IMR-90 (cell line): ENCODE results near the gene FADS2. TPM values are rescaled to one million over a fixed set of nuclear protein-coding genes. Genes with fewer than 3 reads are reported as not detected.

Source experiments
- ATAC-seq: fragments of 200-7000 bp; cut with Tn5 transposase; 2 replicates; pipeline ENCODE4 v1.9.1; 2020; ENCODE audit warnings: low read depth, mild to moderate bottlenecking, moderate library complexity
- BruUV-seq: library from RNA; stranded (reverse); fragments of 400-500 nt; replicated peaks from 2 replicates; lab custom pipeline; 2021; lab: Mats Ljungman, UMichigan
- CTCF ChIA-PET: fragments of 300-600 bp; formaldehyde crosslinking; extraction: SDS; loops from one replicate; lab custom pipeline; 2021; ENCODE audit warnings: antibody characterized with exemption; lab: Yijun Ruan, JAX
- POLR2A ChIA-PET: fragments of 300-600 bp; sonication (Branson Sonifier 250); formaldehyde crosslinking; loops from one replicate; lab custom pipeline; 2022; ENCODE audit warnings: antibody characterized with exemption; ENCODE audit not compliant: unreplicated experiment; lab: Charles Lee
- DNase-seq: peaks from one replicate; pipeline ENCODE4 v3.0.0; 2013
- H2AFZ ChIP-seq: replicated peaks from 2 replicates; pipeline ENCODE3; 2013; ENCODE audit warnings: low read length, mild to moderate bottlenecking; ENCODE audit not compliant: poor library complexity
- H2AK5ac ChIP-seq: 2 replicates; pipeline ENCODE4 v1.6.1; 2013; ENCODE audit warnings: low read depth, low read length, inconsistent platforms
- H2AK9ac ChIP-seq: replicated peaks from 2 replicates; pipeline ENCODE3; 2013; ENCODE audit warnings: mild to moderate bottlenecking, low read depth, low read length, moderate library complexity; ENCODE audit not compliant: poor library complexity
- H2BK120ac ChIP-seq: 2 replicates; pipeline ENCODE4 v1.6.1; 2013; ENCODE audit warnings: low read depth, low read length, inconsistent platforms
- H2BK15ac ChIP-seq: 3 replicates; pipeline ENCODE4 v1.6.1; 2013; ENCODE audit warnings: low read depth, low read length, inconsistent platforms
- H2BK20ac ChIP-seq: 2 replicates; pipeline ENCODE4 v1.6.1; 2013; ENCODE audit warnings: low read depth, mild to moderate bottlenecking, inconsistent platforms, low read length, moderate library complexity
- H2BK5ac ChIP-seq: 2 replicates; pipeline ENCODE4 v1.6.1; 2013; ENCODE audit warnings: mild to moderate bottlenecking, low read depth, low read length, inconsistent platforms; ENCODE audit not compliant: poor library complexity, severe bottlenecking
- H3K14ac ChIP-seq: replicated peaks from 2 replicates; pipeline ENCODE4 v1.6.1; 2013; ENCODE audit warnings: low read depth, low read length, inconsistent platforms
- H3K18ac ChIP-seq: 2 replicates; pipeline ENCODE4 v1.6.1; 2013; ENCODE audit warnings: low read depth, low read length, control low read depth
- H3K23ac ChIP-seq: 2 replicates; pipeline ENCODE4 v1.6.1; 2013; ENCODE audit warnings: low read depth, low read length, inconsistent platforms
- H3K27ac ChIP-seq: 2 replicates; pipeline ENCODE4 v1.5.1; 2013; ENCODE audit warnings: mild to moderate bottlenecking, control low read depth, low read length; ENCODE audit not compliant: insufficient read depth
- H3K27me3 ChIP-seq: 2 replicates; pipeline ENCODE4 v1.6.1; 2013; ENCODE audit warnings: low read length; ENCODE audit not compliant: control insufficient read depth, insufficient read depth
- H3K36me3 ChIP-seq: 2 replicates; pipeline ENCODE4 v1.6.1; 2013; ENCODE audit warnings: low read length, mixed read lengths; ENCODE audit not compliant: control insufficient read depth, insufficient read depth
- H3K4ac ChIP-seq: 2 replicates; pipeline ENCODE4 v1.6.1; 2013; ENCODE audit warnings: low read depth, low read length, inconsistent platforms
- H3K4me1 ChIP-seq: 2 replicates; pipeline ENCODE4 v1.6.1; 2013; ENCODE audit warnings: low read length, mixed read lengths; ENCODE audit not compliant: control insufficient read depth, insufficient read depth
- H3K4me2 ChIP-seq: 2 replicates; pipeline ENCODE4 v1.6.1; 2013; ENCODE audit warnings: low read depth, mild to moderate bottlenecking, control low read depth, low read length, moderate library complexity
- H3K4me3 ChIP-seq: 2 replicates; pipeline ENCODE4 v1.5.1; 2013; ENCODE audit warnings: low read depth, mild to moderate bottlenecking, control low read depth, low read length, moderate library complexity; ENCODE audit not compliant: insufficient read depth
- H3K56ac ChIP-seq: 2 replicates; pipeline ENCODE4 v1.6.1; 2013; ENCODE audit warnings: low read length, inconsistent platforms; ENCODE audit not compliant: insufficient read depth; ENCODE audit errors: extremely low read depth
- H3K79me1 ChIP-seq, 2 experiments: 2 replicates each; pipeline ENCODE4 v1.6.1; 2013; ENCODE audit warnings: low read length in 2 of 2, inconsistent platforms in 1 of 2, low read depth in 1 of 2
- H3K9ac ChIP-seq: 2 replicates; pipeline ENCODE4 v1.6.1; 2013; ENCODE audit warnings: low read depth, low read length, control low read depth
- H3K9me1 ChIP-seq: 2 replicates; pipeline ENCODE4 v1.6.1; 2013; ENCODE audit warnings: low read length, inconsistent platforms; ENCODE audit not compliant: insufficient read depth
- H3K9me3 ChIP-seq: 2 replicates; pipeline ENCODE4 v1.6.1; 2013; ENCODE audit warnings: low read length; ENCODE audit not compliant: control insufficient read depth, insufficient read depth
- H4K20me1 ChIP-seq: 2 replicates; pipeline ENCODE4 v1.6.1; 2013; ENCODE audit warnings: low read length, inconsistent platforms; ENCODE audit not compliant: insufficient read depth
- H4K5ac ChIP-seq: 2 replicates; pipeline ENCODE4 v1.6.1; 2013; ENCODE audit warnings: mild to moderate bottlenecking, low read depth, low read length, control low read depth
- H4K8ac ChIP-seq, 2 experiments: 2 replicates each; pipeline ENCODE4 v1.6.1; 2013; ENCODE audit warnings: low read depth in 2 of 2, low read length in 2 of 2, control low read depth in 1 of 2, inconsistent platforms in 1 of 2
- H4K91ac ChIP-seq: 2 replicates; pipeline ENCODE4 v1.6.1; 2013; ENCODE audit warnings: low read depth, low read length, inconsistent platforms; ENCODE audit not compliant: insufficient read depth
- BHLHE40 ChIP-seq: fragments of 150-350 bp; IDR thresholded peaks from 2 replicates; pipeline ENCODE4 v1.6.1; 2016; ENCODE audit warnings: mild to moderate bottlenecking, low read depth, low read length
- CEBPB ChIP-seq: IDR thresholded peaks from 2 replicates; pipeline ENCODE4 v1.6.1; 2012; ENCODE audit warnings: low read depth, low read length, improper control_type of control experiment
- CHD1 ChIP-seq: IDR thresholded peaks from 2 replicates; pipeline ENCODE4 v1.6.1; 2012; ENCODE audit warnings: low read depth, low read length, improper control_type of control experiment
- CTCF ChIP-seq: conservative IDR thresholded peaks from 2 replicates; pipeline ENCODE4 v1.5.1; 2012; ENCODE audit warnings: mild to moderate bottlenecking, low read depth, low read length, improper control_type of control experiment
- ELK1 ChIP-seq: fragments of 150-350 bp; IDR thresholded peaks from 2 replicates; pipeline ENCODE4 v1.6.1; 2016; ENCODE audit warnings: low read depth, mild to moderate bottlenecking, low read length, moderate library complexity, borderline replicate concordance
- FOS ChIP-seq: fragments of 150-350 bp; IDR thresholded peaks from 2 replicates; pipeline ENCODE4 v1.6.1; 2016; ENCODE audit warnings: low read depth, low read length
- MXI1 ChIP-seq: IDR thresholded peaks from 2 replicates; pipeline ENCODE4 v1.6.1; 2012; ENCODE audit warnings: low read depth, mild to moderate bottlenecking, low read length, moderate library complexity, borderline replicate concordance
- NFE2L2 ChIP-seq: fragments of 150-350 bp; IDR thresholded peaks from 2 replicates; pipeline ENCODE4 v1.6.1; 2016; ENCODE audit warnings: low read depth, mild to moderate bottlenecking, low read length
- POLR2A ChIP-seq: IDR thresholded peaks from 2 replicates; pipeline ENCODE4 v1.6.1; 2012; ENCODE audit warnings: mild to moderate bottlenecking, low read depth, low read length
- RAD21 ChIP-seq: IDR thresholded peaks from 2 replicates; pipeline ENCODE4 v1.6.1; 2012; ENCODE audit warnings: low read length, improper control_type of control experiment
- RCOR1 ChIP-seq: IDR thresholded peaks from 2 replicates; pipeline ENCODE4 v1.6.1; 2012; ENCODE audit warnings: mild to moderate bottlenecking, low read length, improper control_type of control experiment; ENCODE audit not compliant: insufficient replicate concordance
- SMC3 ChIP-seq: fragments of 150-350 bp; IDR thresholded peaks from 2 replicates; pipeline ENCODE4 v1.6.1; 2016; ENCODE audit warnings: low read depth, mild to moderate bottlenecking, antibody characterized with exemption, low read length, moderate library complexity
- WGBS, 2 experiments: methylation state at CpG; one replicate each; pipeline versions ENCODE4 v1.1.5 to v1.1.7; 2013; ENCODE audit warnings: missing lambda C conversion rate in 2 of 2; ENCODE audit not compliant: insufficient read length in 1 of 2; ENCODE audit errors: extremely low coverage in 2 of 2; 5-methylcytosine and 5-hydroxymethylcytosine counted together
- dilution Hi-C: fragments of 300-500 bp; cut with HindIII; formaldehyde crosslinking; loops from one replicate; pipeline ENCODE4 v1.14.3; 2018; ENCODE audit warnings: low sequenced_read_pairs; ENCODE audit not compliant: unreplicated experiment
- in situ Hi-C: fragments of 300-500 bp; cut with MboI; formaldehyde crosslinking; loops from 3 replicates; pipeline ENCODE4 v1.14.3; 2019; ENCODE audit warnings: low sequenced_read_pairs, inconsistent platforms, mixed read lengths
- intact Hi-C: fragments of 100-400 bp; cut with micrococcal nuclease; formaldehyde crosslinking; loops from 2 replicates; pipeline ENCODE4 v1.10.0; 2022
- polyA plus RNA-seq, 3 experiments: library from polyadenylated mRNA; depleted of rRNA; stranded (reverse); fragments of >200 nt; gene quantifications; 2 replicates each; pipeline ENCODE4 v1.2.3, GENCODE V29; 2012; ENCODE audit warnings: low replicate concordance in 1 of 3
- total RNA-seq: library from RNA; depleted of rRNA; stranded (reverse); fragments of >200 nt; gene quantifications from 2 replicates; pipeline ENCODE4 v1.2.3, GENCODE V29; 2012

FADS2 gene
- total and polyA plus RNA-seq, 2 of the 4 experiments (the other 2 are of a cell fraction): 33.3 to 88.4 TPM

- intact Hi-C loops: no loop called here
- no peak overlapping the region for H3K9ac ChIP-seq
- H3K4me3 ChIP-seq: no peak overlapping the region
- H3K4me1 ChIP-seq: peaks cover 3% of the 10 kb centered on the region; the same call in 1 of the 2 replicates
- H4K5ac ChIP-seq: no peak overlapping the region
- no peak overlapping the region for H3K14ac ChIP-seq
- H2BK20ac ChIP-seq: no peak overlapping the region
- H3K23ac ChIP-seq: no peak overlapping the region
- DNase-seq: peak; percentile 61
- H4K8ac ChIP-seq: no peak overlapping the region
- BruUV-seq: no TSS peak
- H3K4me2 ChIP-seq: no peak overlapping the region
- H2BK5ac ChIP-seq: no peak overlapping the region
- peaks cover 28 to 44% of the 10 kb centered on the region in 2 experiments for H3K79me1 ChIP-seq
- H3K36me3 ChIP-seq: peaks cover 62% of the 10 kb centered on the region
- peaks cover 6% of the 10 kb centered on the region; the same call in 1 of the 2 replicates for H4K20me1 ChIP-seq
- no peak overlapping the region for H3K27ac ChIP-seq
- WGBS, 2 experiments: no CpG with 5 or more reads among the region's 9 CpGs
- CTCF ChIA-PET: interaction anchor here (0.5 to 2.5 kb wide), 3 partner anchors 9 to 362 kb away, joined by 3 to 6 read pairs (median 3); no protein-coding TSS in a partner anchor
- no peak overlapping the region for H2AFZ ChIP-seq
- H3K27me3 ChIP-seq: no peaks in the 10 kb centered on the region
- H4K91ac ChIP-seq: no peak overlapping the region
- H3K9me3 ChIP-seq: no peaks in the 10 kb centered on the region
- dilution Hi-C loops: no loop called here
- H3K9me1 ChIP-seq: no peaks in the 10 kb centered on the region; the same call in 1 of the 2 replicates
- POLR2A ChIA-PET: no interaction called here
- no peak for ATAC-seq
- H3K18ac ChIP-seq: no peak overlapping the region
- TF ChIP-seq CEBPB (no peak), FOS (no peak), CTCF (peak; percentile 61), MXI1 (no peak), RCOR1 (no peak), BHLHE40 (no peak), SMC3 (peak; percentile 42), ELK1 (no peak), CHD1 (no peak), POLR2A (no peak), NFE2L2 (no peak), RAD21 (peak; percentile 63)
- in situ Hi-C loops: no loop called here
- H3K4ac ChIP-seq: no peak overlapping the region
- H2BK120ac ChIP-seq: no peak overlapping the region
- H2BK15ac ChIP-seq: no peak overlapping the region
- no peak overlapping the region for H2AK5ac ChIP-seq
- H3K56ac ChIP-seq: no peak overlapping the region
- H2AK9ac ChIP-seq: no peak overlapping the region
Measured at GRCh38 chr11:61787928-61788491, 40.1 kb upstream of the FADS2 start.
